M059J (cell line): ENCODE measurements around the gene ARRDC1. TPM values are rescaled to one million over a fixed set of nuclear protein-coding genes. Genes with fewer than 3 reads are reported as not detected.

Source experiments
- DNase-seq: peaks from one replicate; pipeline ENCODE4 v3.0.0-alpha.2; 2012; ENCODE audit warnings: low read depth
- total RNA-seq: library from RNA; depleted of rRNA; stranded (reverse); fragments of >200 nt; shearing (Covaris generic); gene quantifications from 2 replicates; pipeline ENCODE4 v1.2.3, GENCODE V29; 2014; rRNA removed

ARRDC1 gene
- total RNA-seq, 1 experiment from 2014 or later, result 31.7 TPM

DNA sequence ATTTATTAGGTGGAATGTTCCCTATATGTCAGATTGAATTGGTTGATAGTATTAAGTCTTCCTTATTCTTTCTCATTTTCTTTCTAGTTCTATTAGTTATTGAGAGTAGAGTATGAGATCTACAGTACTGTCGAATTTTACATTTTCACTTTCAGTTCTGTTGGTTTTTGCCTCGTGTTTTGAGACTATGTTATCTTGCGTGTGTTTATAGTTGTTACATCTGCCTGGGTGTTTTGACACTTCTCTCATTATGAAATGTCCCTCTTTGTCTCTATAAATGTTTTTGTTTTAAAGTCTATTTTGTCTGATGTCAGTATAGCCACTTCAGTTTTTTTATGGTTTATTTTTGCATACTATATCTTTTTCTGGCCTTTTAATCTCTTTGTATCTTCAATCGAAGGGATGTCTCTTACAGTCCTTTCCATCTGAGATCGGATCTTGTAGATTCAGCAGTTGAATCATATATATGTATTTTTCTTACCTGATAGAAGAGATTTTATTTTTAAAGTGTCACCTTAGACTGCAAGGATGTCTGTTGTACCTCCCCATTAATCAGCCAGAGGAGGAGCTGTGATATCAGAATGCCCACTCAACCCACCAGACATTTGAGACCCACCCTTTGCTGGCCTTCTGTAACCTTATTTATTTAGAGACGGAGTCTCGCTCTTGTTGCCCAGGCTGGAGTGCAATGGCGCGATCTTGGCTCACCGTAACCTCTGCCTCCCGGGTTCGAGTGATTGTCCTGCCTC lies 34.0 kb downstream of the ARRDC1 start:
- no peak for DNase-seq

DNA sequence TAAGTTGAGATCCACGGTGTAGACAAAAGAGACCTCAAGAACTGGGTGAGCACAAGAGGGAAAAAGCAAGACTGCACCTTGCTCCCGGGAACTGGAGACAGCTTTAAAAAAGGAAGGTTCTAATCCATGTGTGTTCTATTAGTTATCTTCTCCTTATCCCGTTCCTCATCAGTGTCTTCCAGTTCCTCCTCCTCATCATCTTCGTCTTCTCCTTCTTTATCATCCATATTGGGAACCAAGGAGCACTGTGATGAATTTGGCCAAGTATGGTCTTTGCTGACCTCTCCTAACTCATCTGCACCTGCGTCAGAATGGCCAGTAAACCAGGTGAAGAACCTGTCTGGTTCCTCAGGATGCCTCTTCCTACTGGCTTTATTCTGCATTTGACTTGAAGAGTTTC lies 35.4 kb downstream of the ARRDC1 start:
- DNase-seq, result no peak

DNA sequence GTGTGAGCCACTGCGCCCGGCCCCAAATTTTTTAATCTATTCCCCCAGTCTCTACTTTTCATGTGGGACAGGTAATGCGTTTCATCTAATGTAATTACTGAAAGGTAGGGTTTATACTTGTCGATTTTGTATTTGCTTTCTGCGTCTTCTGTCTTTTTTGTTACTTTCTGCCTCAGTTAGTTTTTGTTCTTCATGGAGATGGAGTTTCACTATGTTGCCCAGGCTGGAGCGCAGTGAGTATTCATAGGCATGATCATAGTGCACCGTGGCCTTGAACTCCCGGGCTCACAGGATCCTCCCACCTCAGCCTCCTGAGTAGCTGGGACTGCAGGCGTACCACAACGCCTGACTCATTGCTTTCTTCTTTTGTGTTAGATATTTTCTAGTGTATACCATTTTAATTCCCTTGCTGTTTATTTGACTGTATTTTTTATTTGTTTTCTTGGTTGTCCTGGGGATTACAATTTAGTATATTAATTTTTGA lies 36.7 kb downstream of the ARRDC1 start:
- no peak for DNase-seq

DNA sequence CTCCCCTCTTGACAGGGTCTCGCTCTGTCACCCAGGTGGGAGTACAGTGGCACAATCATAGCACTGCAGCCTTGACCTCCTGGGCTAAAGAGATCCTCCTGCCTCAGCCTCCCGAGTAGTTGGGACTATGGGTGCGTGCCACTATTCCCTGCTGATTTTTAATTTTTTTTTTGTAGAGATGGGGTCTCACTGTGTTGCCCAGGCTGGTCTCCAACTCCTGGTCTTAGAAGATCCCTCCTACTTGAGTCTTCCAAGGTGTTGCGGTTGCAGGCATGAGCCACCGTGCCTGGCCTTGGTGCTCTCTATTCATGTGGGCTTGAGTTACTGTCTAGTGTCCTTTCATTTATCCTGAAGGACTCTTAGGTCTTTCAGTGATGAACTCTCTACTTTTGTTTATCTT lies 37.4 kb downstream of the ARRDC1 start:
- DNase-seq, result no peak

DNA sequence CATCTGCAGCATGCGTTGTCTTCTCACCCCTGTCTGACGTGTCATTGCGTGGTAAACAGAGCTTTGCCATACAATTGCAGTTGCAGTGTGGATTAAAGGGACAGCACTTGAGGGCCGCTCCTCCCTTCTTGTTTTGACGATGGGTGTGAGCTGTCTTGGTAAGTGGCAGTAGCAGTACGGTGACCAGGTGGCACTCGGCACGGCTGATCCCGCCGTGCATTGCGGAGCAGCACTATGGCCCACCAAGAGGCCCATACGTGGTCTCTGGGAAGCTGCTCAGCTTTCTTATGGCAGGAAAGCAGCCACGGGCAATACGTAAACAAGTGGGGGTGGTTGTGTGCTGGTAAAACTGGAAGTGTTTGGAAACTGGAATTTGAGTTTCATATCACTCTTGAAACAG lies 38.4 kb downstream of the ARRDC1 start:
- DNase-seq, result no peak

DNA sequence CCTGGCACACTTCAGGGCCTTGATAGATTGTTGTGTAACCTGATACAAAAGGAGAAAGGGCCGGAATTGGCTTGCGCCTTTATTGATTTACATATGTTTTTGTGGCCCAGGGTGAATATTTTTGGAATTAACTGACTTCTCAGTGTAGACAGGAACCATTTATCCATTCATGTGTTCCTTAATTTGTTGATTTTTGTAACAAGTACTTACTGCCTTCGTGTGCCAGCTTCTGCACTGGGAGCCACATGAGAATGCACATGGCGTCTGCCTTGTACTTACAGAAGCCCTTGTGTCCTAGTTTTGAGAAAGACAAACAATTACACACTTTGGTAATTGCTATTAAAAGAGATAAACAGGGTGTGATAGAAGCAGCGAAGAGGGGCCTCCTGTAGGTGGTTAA lies 39.7 kb downstream of the ARRDC1 start:
- DNase-seq, result no peak

DNA sequence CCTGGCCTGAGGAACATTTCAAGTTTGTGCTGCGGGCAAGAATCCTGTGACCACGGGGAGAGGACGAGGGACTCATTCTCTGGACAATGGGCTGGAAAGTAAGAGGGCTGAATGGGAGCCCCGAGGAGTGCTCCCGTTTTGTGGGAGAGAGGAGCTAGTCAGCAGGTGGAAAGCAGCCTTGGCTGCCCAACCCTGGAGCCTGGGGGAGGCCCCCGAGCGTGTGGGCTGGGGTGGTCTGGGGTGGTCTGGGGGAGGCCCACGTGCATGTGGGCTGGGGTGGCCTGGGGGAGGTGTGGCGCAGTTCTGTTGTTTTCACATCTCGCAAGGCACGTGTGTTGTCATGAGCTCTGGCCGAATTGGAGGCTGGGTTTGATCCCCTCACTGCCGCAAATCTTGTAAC lies 40.9 kb downstream of the ARRDC1 start:
- DNase-seq, result no peak

DNA sequence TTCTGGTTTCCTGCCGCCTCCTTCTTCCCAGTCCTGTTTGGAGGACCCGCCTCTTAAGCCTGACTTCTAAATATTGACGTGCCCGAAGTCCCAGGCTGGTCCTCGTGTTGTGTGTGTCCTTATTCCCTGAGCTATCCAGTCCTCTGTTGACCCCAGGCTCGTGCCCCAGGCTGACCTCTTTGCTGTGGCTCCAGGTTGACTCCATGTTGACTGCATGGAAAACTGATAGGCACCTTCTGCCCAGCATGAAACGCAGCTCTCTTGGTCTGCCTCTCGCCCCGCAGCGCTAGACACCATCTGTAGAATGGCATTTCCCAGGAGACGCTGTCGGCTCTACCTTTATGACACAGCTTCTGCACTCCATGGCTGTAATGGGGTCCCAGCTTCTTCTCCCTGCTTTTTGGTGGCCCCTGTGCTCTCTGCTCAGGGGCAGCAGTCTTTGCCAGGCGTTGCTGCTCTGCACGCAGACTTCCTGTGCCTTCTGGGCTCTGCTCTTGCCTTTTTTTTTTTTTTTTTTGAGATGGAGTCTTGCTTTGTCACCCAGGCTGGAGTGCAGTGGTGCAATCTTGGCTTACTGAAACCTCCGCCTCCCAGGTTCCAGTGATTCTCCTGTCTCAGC lies 41.7 kb downstream of the ARRDC1 start:
- DNase-seq, result no peak

DNA sequence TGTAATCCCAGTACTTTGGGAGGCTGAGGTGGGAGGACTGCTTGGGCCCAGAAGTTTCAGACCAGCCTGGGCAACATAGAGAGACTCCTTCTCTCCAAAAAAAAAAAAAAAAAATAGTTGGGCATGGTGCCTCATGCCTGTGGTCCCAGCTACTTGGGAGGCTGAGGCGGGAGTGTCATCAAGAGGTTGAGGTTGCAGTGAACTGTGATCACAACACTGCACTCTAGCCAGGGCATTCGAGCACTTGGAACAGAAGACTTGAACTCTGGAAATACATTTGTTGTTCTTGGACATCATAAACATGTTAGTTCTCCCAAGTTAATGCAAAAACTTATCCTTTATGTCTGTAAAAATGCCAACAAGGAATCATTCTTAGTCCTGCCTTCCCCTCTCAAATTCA lies 42.9 kb downstream of the ARRDC1 start:
- peak; percentile 42 for DNase-seq

DNA sequence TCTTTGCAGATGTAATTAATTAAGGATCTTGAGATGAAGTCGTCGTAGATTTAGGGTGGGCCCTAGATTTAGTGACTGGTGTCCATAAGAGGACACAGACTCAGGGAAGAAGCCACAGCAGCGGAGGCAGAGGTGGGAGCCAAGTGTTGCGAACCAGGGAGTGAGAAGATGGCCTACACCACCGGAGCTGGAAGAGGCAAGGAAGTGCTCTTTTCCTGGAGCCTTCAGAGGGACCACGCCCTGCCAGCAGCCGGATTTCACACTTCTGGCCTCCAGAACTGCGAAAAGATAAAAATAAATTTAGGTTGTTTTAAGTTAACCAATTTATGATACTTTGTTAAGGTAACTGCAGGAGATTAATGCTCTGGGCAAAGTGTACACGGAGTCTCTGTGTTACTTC lies 44.1 kb downstream of the ARRDC1 start:
- DNase-seq, result no peak

DNA sequence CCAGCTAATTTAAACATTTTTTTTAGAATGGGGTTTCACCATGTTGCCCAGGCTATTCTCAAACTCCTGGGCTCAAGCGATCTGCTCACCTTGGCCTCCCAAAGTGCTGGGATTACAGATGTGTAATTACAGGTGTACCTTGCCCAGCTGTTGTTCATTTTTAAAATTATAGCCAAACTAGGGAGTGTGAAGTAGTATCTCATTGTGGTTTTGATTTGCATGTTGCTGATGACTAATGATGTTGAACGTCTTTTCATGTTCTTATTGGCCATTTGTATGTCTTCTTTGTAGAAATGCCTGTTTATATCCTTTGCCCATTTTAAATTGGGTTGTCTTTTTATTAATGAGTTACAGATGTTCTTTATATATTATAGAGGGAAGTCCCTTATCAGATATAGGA lies 44.8 kb downstream of the ARRDC1 start:
- no peak for DNase-seq

DNA sequence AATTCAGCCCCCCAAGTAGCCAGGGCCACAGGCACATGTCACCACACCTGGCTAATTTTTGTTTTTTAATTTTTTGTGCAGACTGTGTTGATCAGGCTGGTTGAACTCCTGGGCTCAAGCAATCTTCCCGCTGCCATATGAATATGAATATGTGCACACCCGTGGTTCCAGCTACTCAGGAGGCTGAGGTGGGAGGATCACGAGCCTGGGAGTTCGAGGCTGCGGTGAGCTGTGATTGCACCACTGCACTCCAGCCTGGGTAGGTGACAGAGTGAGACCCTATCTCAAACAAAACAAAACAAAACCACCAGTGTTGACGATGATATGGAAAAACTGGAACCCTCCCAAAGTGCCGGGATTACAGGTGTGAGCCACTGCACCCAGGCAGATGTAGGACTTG lies 45.3 kb downstream of the ARRDC1 start:
- DNase-seq, result no peak

DNA sequence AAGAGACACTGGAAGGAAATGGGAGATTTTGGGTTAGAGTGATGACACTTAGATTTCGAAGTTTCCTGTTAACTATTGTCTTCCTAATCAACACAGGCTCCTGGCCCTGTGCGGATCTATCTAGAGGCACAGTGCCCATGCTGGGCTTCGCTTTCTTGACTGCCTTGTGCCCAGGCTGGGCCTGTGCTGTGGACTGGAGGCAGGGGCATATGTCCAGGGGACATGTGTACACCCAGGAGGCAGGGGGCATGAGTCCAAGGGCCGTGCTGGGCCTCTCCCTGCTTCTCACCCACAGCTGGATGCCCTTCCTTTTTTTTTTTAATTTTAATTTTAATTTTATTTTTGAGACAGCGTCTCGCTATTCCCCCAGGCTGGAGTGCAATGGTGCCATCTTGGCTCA lies 50.9 kb downstream of the ARRDC1 start:
- no peak for DNase-seq

DNA sequence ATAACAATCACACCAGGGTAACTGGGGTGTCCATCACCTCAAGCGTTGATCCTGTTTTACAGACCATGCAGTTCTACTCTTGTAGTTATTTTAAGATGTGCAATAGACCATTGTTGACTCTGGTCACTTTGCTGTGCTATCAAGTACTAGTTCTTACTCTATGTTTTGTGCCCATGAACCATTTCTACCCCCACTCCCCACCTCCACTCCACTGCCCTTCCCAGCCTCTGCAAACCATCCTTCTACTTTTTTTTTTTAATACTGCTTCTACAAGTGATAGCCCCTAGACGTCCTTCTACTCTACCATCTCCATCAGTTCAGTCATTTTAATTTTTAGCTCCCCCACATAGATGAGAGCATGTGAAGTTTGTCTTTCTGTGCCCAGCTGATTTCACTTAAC lies 52.1 kb downstream of the ARRDC1 start:
- DNase-seq, result no peak

DNA sequence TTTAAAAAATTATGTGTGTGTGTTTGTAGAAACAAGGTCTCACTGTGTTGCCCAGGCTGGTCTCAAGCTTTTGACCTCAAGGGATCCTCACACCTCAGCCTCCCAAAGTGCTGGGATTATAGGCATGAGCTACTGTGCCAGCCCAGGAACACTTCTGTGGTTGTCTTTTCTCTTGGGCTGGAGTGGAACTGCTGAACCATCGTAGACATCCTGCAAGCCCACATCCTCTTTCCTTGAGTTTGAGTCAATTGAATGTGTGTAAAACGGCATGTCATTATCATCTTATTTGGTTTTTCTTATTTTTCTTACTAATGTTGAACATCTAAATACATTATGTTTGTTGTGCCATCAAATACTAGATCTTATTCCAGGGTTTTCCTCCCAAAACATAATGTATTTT lies 53.3 kb downstream of the ARRDC1 start:
- no peak for DNase-seq

DNA sequence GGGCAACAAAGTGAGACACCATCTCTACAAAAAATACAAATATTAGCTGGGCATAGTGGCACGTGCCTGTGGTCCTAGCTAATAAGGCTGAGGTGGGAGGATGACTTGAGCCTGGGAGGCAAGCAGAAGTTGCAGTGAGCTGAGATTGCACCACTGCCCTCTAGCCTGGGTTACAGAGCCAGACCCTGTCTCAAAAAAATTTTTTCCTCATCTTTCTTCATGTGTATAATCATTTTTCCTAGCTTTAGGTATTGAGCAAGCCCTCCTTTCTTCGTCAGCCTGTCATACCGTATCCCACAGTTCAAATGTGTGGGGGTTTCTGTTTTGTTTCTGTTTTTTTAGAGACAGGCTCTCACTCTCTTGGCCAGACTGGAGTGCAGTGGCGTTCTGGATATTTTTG lies 54.7 kb downstream of the ARRDC1 start:
- no peak for DNase-seq

DNA sequence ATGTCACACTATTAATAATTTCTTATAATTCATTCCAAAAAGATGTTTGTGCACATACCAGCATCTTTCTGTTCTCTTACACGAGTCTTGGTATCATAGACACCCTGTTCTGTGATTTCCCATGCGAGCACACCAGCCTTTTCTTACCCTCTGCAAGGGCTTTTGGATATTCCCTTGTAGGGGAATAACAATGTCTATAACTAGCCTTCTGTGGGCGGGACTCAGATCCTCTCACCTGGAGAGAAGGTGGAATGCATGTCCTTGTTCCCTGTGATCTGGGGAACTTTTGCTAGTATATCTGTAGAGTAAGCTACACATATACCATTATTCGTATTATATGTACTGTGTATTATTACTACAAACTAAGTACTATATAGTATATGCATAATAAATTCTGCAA lies 58.1 kb downstream of the ARRDC1 start:
- DNase-seq, result no peak

DNA sequence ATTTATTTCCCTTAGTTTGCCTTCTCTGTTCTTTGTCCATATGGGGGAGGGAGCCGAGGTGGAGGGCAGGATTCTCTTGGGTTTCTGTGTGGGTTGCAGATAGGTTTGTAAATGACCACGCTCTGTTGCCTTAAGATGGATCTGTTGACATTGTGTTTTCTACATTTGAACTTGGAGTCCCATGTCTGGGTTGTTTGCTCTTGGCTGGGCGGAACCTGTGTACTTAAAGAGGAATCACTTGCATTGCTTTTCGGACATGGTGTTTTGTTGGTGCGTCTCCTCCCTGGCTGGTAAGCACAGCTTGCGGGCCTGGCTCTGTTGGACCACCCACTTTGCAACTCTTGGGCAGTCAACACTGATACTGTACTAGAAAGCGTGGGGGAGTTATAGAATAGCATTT lies 59.2 kb downstream of the ARRDC1 start:
- DNase-seq, result no peak

Other genes starting within 250 kb of the ARRDC1 start
- gene EXD3, start 182.5 kb upstream of the ARRDC1 start, total RNA-seq, result 1.6 and 2.7 TPM in 2 replicates
- not detected in 2 replicates for gene NOXA1, start 182.3 kb upstream of the ARRDC1 start, total RNA-seq
- gene ENTPD8, start 164.3 kb upstream of the ARRDC1 start, total RNA-seq, result not detected in 2 replicates
- 11.8 and 24.0 TPM in 2 replicates for gene NSMF, start 146.4 kb upstream of the ARRDC1 start, total RNA-seq
- 0.27 TPM in 1 of 2 replicates, not detected in the other for gene PNPLA7, start 55.3 kb upstream of the ARRDC1 start, total RNA-seq
- gene MRPL41, start 53.8 kb upstream of the ARRDC1 start, total RNA-seq, result 53.7 and 76.4 TPM in 2 replicates
- 20.8 and 25.5 TPM in 2 replicates for gene DPH7, start 26.8 kb upstream of the ARRDC1 start, total RNA-seq
- gene ZMYND19, start 15.2 kb upstream of the ARRDC1 start, total RNA-seq, result 20.6 and 33.0 TPM in 2 replicates
- gene EHMT1, start 13.3 kb downstream of the ARRDC1 start, total RNA-seq, result 24.3 and 38.4 TPM in 2 replicates